IMR-90 (cell line): ENCODE data around the gene CYTH4. TPM values are rescaled to one million over a fixed set of nuclear protein-coding genes. Genes with fewer than 3 reads are reported as not detected.

Source experiments
- ATAC-seq: fragments of 200-7000 bp; cut with Tn5 transposase; 2 replicates; pipeline ENCODE4 v1.9.1; 2020; ENCODE audit warnings: low read depth, mild to moderate bottlenecking, moderate library complexity
- BruUV-seq: library from RNA; stranded (reverse); fragments of 400-500 nt; replicated peaks from 2 replicates; lab custom pipeline; 2021; lab: Mats Ljungman, UMichigan
- CTCF ChIA-PET: fragments of 300-600 bp; formaldehyde crosslinking; extraction: SDS; loops from one replicate; lab custom pipeline; 2021; ENCODE audit warnings: antibody characterized with exemption; lab: Yijun Ruan, JAX
- POLR2A ChIA-PET: fragments of 300-600 bp; sonication (Branson Sonifier 250); formaldehyde crosslinking; loops from one replicate; lab custom pipeline; 2022; ENCODE audit warnings: antibody characterized with exemption; ENCODE audit not compliant: unreplicated experiment; lab: Charles Lee
- DNase-seq: peaks from one replicate; pipeline ENCODE4 v3.0.0; 2013
- H2AFZ ChIP-seq: replicated peaks from 2 replicates; pipeline ENCODE3; 2013; ENCODE audit warnings: low read length, mild to moderate bottlenecking; ENCODE audit not compliant: poor library complexity
- H2AK5ac ChIP-seq: 2 replicates; pipeline ENCODE4 v1.6.1; 2013; ENCODE audit warnings: low read depth, low read length, inconsistent platforms
- H2AK9ac ChIP-seq: replicated peaks from 2 replicates; pipeline ENCODE3; 2013; ENCODE audit warnings: mild to moderate bottlenecking, low read depth, low read length, moderate library complexity; ENCODE audit not compliant: poor library complexity
- H2BK120ac ChIP-seq: 2 replicates; pipeline ENCODE4 v1.6.1; 2013; ENCODE audit warnings: low read depth, low read length, inconsistent platforms
- H2BK15ac ChIP-seq: 3 replicates; pipeline ENCODE4 v1.6.1; 2013; ENCODE audit warnings: low read depth, low read length, inconsistent platforms
- H2BK20ac ChIP-seq: 2 replicates; pipeline ENCODE4 v1.6.1; 2013; ENCODE audit warnings: low read depth, mild to moderate bottlenecking, inconsistent platforms, low read length, moderate library complexity
- H2BK5ac ChIP-seq: 2 replicates; pipeline ENCODE4 v1.6.1; 2013; ENCODE audit warnings: mild to moderate bottlenecking, low read depth, low read length, inconsistent platforms; ENCODE audit not compliant: poor library complexity, severe bottlenecking
- H3K14ac ChIP-seq: replicated peaks from 2 replicates; pipeline ENCODE4 v1.6.1; 2013; ENCODE audit warnings: low read depth, low read length, inconsistent platforms
- H3K18ac ChIP-seq: 2 replicates; pipeline ENCODE4 v1.6.1; 2013; ENCODE audit warnings: low read depth, low read length, control low read depth
- H3K23ac ChIP-seq: 2 replicates; pipeline ENCODE4 v1.6.1; 2013; ENCODE audit warnings: low read depth, low read length, inconsistent platforms
- H3K27ac ChIP-seq: 2 replicates; pipeline ENCODE4 v1.5.1; 2013; ENCODE audit warnings: mild to moderate bottlenecking, control low read depth, low read length; ENCODE audit not compliant: insufficient read depth
- H3K27me3 ChIP-seq: 2 replicates; pipeline ENCODE4 v1.6.1; 2013; ENCODE audit warnings: low read length; ENCODE audit not compliant: control insufficient read depth, insufficient read depth
- H3K36me3 ChIP-seq: 2 replicates; pipeline ENCODE4 v1.6.1; 2013; ENCODE audit warnings: low read length, mixed read lengths; ENCODE audit not compliant: control insufficient read depth, insufficient read depth
- H3K4ac ChIP-seq: 2 replicates; pipeline ENCODE4 v1.6.1; 2013; ENCODE audit warnings: low read depth, low read length, inconsistent platforms
- H3K4me1 ChIP-seq: 2 replicates; pipeline ENCODE4 v1.6.1; 2013; ENCODE audit warnings: low read length, mixed read lengths; ENCODE audit not compliant: control insufficient read depth, insufficient read depth
- H3K4me2 ChIP-seq: 2 replicates; pipeline ENCODE4 v1.6.1; 2013; ENCODE audit warnings: low read depth, mild to moderate bottlenecking, control low read depth, low read length, moderate library complexity
- H3K4me3 ChIP-seq: 2 replicates; pipeline ENCODE4 v1.5.1; 2013; ENCODE audit warnings: low read depth, mild to moderate bottlenecking, control low read depth, low read length, moderate library complexity; ENCODE audit not compliant: insufficient read depth
- H3K56ac ChIP-seq: 2 replicates; pipeline ENCODE4 v1.6.1; 2013; ENCODE audit warnings: low read length, inconsistent platforms; ENCODE audit not compliant: insufficient read depth; ENCODE audit errors: extremely low read depth
- H3K79me1 ChIP-seq, 2 experiments: 2 replicates each; pipeline ENCODE4 v1.6.1; 2013; ENCODE audit warnings: low read length in 2 of 2, inconsistent platforms in 1 of 2, low read depth in 1 of 2
- H3K9ac ChIP-seq: 2 replicates; pipeline ENCODE4 v1.6.1; 2013; ENCODE audit warnings: low read depth, low read length, control low read depth
- H3K9me1 ChIP-seq: 2 replicates; pipeline ENCODE4 v1.6.1; 2013; ENCODE audit warnings: low read length, inconsistent platforms; ENCODE audit not compliant: insufficient read depth
- H3K9me3 ChIP-seq: 2 replicates; pipeline ENCODE4 v1.6.1; 2013; ENCODE audit warnings: low read length; ENCODE audit not compliant: control insufficient read depth, insufficient read depth
- H4K20me1 ChIP-seq: 2 replicates; pipeline ENCODE4 v1.6.1; 2013; ENCODE audit warnings: low read length, inconsistent platforms; ENCODE audit not compliant: insufficient read depth
- H4K5ac ChIP-seq: 2 replicates; pipeline ENCODE4 v1.6.1; 2013; ENCODE audit warnings: mild to moderate bottlenecking, low read depth, low read length, control low read depth
- H4K8ac ChIP-seq, 2 experiments: 2 replicates each; pipeline ENCODE4 v1.6.1; 2013; ENCODE audit warnings: low read depth in 2 of 2, low read length in 2 of 2, control low read depth in 1 of 2, inconsistent platforms in 1 of 2
- H4K91ac ChIP-seq: 2 replicates; pipeline ENCODE4 v1.6.1; 2013; ENCODE audit warnings: low read depth, low read length, inconsistent platforms; ENCODE audit not compliant: insufficient read depth
- CTCF ChIP-seq: conservative IDR thresholded peaks from 2 replicates; pipeline ENCODE4 v1.5.1; 2012; ENCODE audit warnings: mild to moderate bottlenecking, low read depth, low read length, improper control_type of control experiment
- FOS ChIP-seq: fragments of 150-350 bp; IDR thresholded peaks from 2 replicates; pipeline ENCODE4 v1.6.1; 2016; ENCODE audit warnings: low read depth, low read length
- MAZ ChIP-seq: IDR thresholded peaks from 2 replicates; pipeline ENCODE4 v1.6.1; 2012; ENCODE audit warnings: low read depth, mild to moderate bottlenecking, low read length, improper control_type of control experiment, moderate library complexity, borderline replicate concordance
- NFE2L2 ChIP-seq: fragments of 150-350 bp; IDR thresholded peaks from 2 replicates; pipeline ENCODE4 v1.6.1; 2016; ENCODE audit warnings: low read depth, mild to moderate bottlenecking, low read length
- POLR2A ChIP-seq: IDR thresholded peaks from 2 replicates; pipeline ENCODE4 v1.6.1; 2012; ENCODE audit warnings: mild to moderate bottlenecking, low read depth, low read length
- RFX5 ChIP-seq: IDR thresholded peaks from 2 replicates; pipeline ENCODE4 v1.8.0; 2012; ENCODE audit warnings: low read depth, mild to moderate bottlenecking, low read length, moderate library complexity
- SMC3 ChIP-seq: fragments of 150-350 bp; IDR thresholded peaks from 2 replicates; pipeline ENCODE4 v1.6.1; 2016; ENCODE audit warnings: low read depth, mild to moderate bottlenecking, antibody characterized with exemption, low read length, moderate library complexity
- USF2 ChIP-seq: fragments of 150-350 bp; IDR thresholded peaks from 2 replicates; pipeline ENCODE4 v1.6.1; 2017; ENCODE audit warnings: mild to moderate bottlenecking, antibody characterized with exemption, low read length, low read depth
- WGBS, 2 experiments: methylation state at CpG; one replicate each; pipeline versions ENCODE4 v1.1.5 to v1.1.7; 2013; ENCODE audit warnings: missing lambda C conversion rate in 2 of 2; ENCODE audit not compliant: insufficient read length in 1 of 2; ENCODE audit errors: extremely low coverage in 2 of 2; 5-methylcytosine and 5-hydroxymethylcytosine counted together
- dilution Hi-C: fragments of 300-500 bp; cut with HindIII; formaldehyde crosslinking; loops from one replicate; pipeline ENCODE4 v1.14.3; 2018; ENCODE audit warnings: low sequenced_read_pairs; ENCODE audit not compliant: unreplicated experiment
- in situ Hi-C: fragments of 300-500 bp; cut with MboI; formaldehyde crosslinking; loops from 3 replicates; pipeline ENCODE4 v1.14.3; 2019; ENCODE audit warnings: low sequenced_read_pairs, inconsistent platforms, mixed read lengths
- intact Hi-C: fragments of 100-400 bp; cut with micrococcal nuclease; formaldehyde crosslinking; loops from 2 replicates; pipeline ENCODE4 v1.10.0; 2022
- polyA plus RNA-seq, 3 experiments: library from polyadenylated mRNA; depleted of rRNA; stranded (reverse); fragments of >200 nt; gene quantifications; 2 replicates each; pipeline ENCODE4 v1.2.3, GENCODE V29; 2012; ENCODE audit warnings: low replicate concordance in 1 of 3
- total RNA-seq: library from RNA; depleted of rRNA; stranded (reverse); fragments of >200 nt; gene quantifications from 2 replicates; pipeline ENCODE4 v1.2.3, GENCODE V29; 2012

CYTH4 gene
- total and polyA plus RNA-seq, 2 of the 4 experiments (the other 2 are of a cell fraction): 0.36 to 0.55 TPM

- no peak for TF ChIP-seq SMC3
These were observed 39.9 kb upstream of the CYTH4 start (continued) for GRCh38 chr22:37242395-37242918.

GRCh38 chr22:37243402-37244113, 38.8 kb upstream of the CYTH4 start:
- dilution Hi-C loops: no loop called here
- ATAC-seq (no peak), DNase-seq (no peak)

More at GRCh38 chr22:37243402-37244113, 38.8 kb upstream of the CYTH4 start:
- ChIA-PET POLR2A (no interaction called here), CTCF (interaction anchor here (0.9 kb wide), 1 partner anchor 17 kb away, joined by 4 read pairs; no protein-coding TSS in a partner anchor)
- Histone ChIP-seq H2AFZ (peak overlapping the region; percentile 95), H4K91ac (peak overlapping the region; percentile 81), H4K20me1 (no peaks in the 10 kb centered on the region), H3K9ac (peak overlapping the region; percentile 33), H2AK9ac (peak overlapping the region; percentile 86), H3K14ac (peak overlapping the region; percentile 89), H3K4me1 (peaks cover 14% of the 10 kb centered on the region), H4K5ac (peak overlapping the region; percentile 11), H2AK5ac (peak overlapping the region; percentile 95; the same call in 1 of the 2 replicates), H3K27ac (no peak overlapping the region; the same call in 1 of the 2 replicates), H3K18ac (peak overlapping the region; percentile 15; the same call in 1 of the 2 replicates), H2BK15ac (peak overlapping the region; percentile 81; the same call in 2 of the 3 replicates), H3K4ac (peak overlapping the region; percentile 88), H2BK5ac (peak overlapping the region; percentile 12), H3K4me3 (peak overlapping the region; percentile 34), H3K79me1 (peaks cover 8 to 21% of the 10 kb centered on the region in 2 experiments; a peak in 3 of 4 replicates), H3K9me1 (peaks cover 3% of the 10 kb centered on the region), H3K9me3 (no peaks in the 10 kb centered on the region), H3K4me2 (peak overlapping the region; percentile 78), H2BK120ac (peak overlapping the region; percentile 66), H3K56ac (no peak overlapping the region), H3K23ac (peak overlapping the region; percentile 20; the same call in 1 of the 2 replicates), H2BK20ac (peak overlapping the region; percentile 21; the same call in 1 of the 2 replicates), H4K8ac (peak overlapping the region; percentile 62 to 91), H3K27me3 (no peaks in the 10 kb centered on the region), H3K36me3 (no peaks in the 10 kb centered on the region)
- no peak for TF ChIP-seq MAZ
- TF ChIP-seq RFX5: no peak
- no peak for TF ChIP-seq CTCF
- no peak for TF ChIP-seq FOS
- no peak for TF ChIP-seq NFE2L2
- no peak for TF ChIP-seq POLR2A
- no peak for TF ChIP-seq SMC3
- no peak for TF ChIP-seq USF2
- in situ Hi-C loops (no loop called here), intact Hi-C loops (no loop called here)
- BruUV-seq: no TSS peak
- WGBS, 2 experiments: no CpG with 5 or more reads among the region's 12 CpGs
